ENCODE measurements around the gene ARHGEF5.
A peak's percentile ranks its signal among the peaks of the same experiment; 100 is the strongest.
"Not testable (repeated sequence)": the region's sequence is repeated elsewhere in the genome, so short reads cannot be mapped to it uniquely, and the experiment has no call there.

ARHGEF5 gene

GRCh38 chr7:144384555-144385245 lies 29.5 kb downstream of the ARHGEF5 start:
- DNase-seq: no peak

GRCh38 chr7:144386741-144387140 lies 31.5 kb downstream of the ARHGEF5 start:
- DNase-seq: no peak

- no peak for DNase-seq
Observed at GRCh38 chr7:144388950-144389349, 33.7 kb downstream of the ARHGEF5 start.

GRCh38 chr7:144390481-144390880 lies 35.3 kb downstream of the ARHGEF5 start:
- no peak for DNase-seq

GRCh38 chr7:144391014-144391413 lies 35.8 kb downstream of the ARHGEF5 start:
- DNase-seq: no peak

GRCh38 chr7:144391823-144392255 lies 36.6 kb downstream of the ARHGEF5 start:
- DNase-seq: peak; percentile 51 to 58

- DNase-seq: no peak
Observed at GRCh38 chr7:144397086-144397485, 41.9 kb downstream of the ARHGEF5 start.

GRCh38 chr7:144398291-144398690 lies 43.1 kb downstream of the ARHGEF5 start:
- no peak for DNase-seq

GRCh38 chr7:144398911-144399310 lies 43.7 kb downstream of the ARHGEF5 start:
- DNase-seq: no peak

- no peak for DNase-seq
Observed at GRCh38 chr7:144399946-144400345, 44.7 kb downstream of the ARHGEF5 start.

GRCh38 chr7:144401490-144401889 lies 46.3 kb downstream of the ARHGEF5 start:
- no peak for DNase-seq

- DNase-seq: no peak
Observed at GRCh38 chr7:144403102-144403501, 47.9 kb downstream of the ARHGEF5 start.

- no peak for DNase-seq
Observed at GRCh38 chr7:144403649-144404061, 48.5 kb downstream of the ARHGEF5 start, which contains the start of gene NOBOX. NOBOX (minus strand) TSS chr7:144403693.

GRCh38 chr7:144404946-144405345 lies 49.7 kb downstream of the ARHGEF5 start:
- DNase-seq: no peak

GRCh38 chr7:144407266-144407931 lies 52.2 kb downstream of the ARHGEF5 start:
- DNase-seq: no peak

- no peak for DNase-seq
Observed at GRCh38 chr7:144408121-144408520, 52.9 kb downstream of the ARHGEF5 start.

GRCh38 chr7:144410441-144410840 lies 55.2 kb downstream of the ARHGEF5 start:
- DNase-seq: no peak

- no peak for DNase-seq
Observed at GRCh38 chr7:144414815-144415214, 59.6 kb downstream of the ARHGEF5 start.

- DNase-seq: no peak
Observed at GRCh38 chr7:144415858-144416257, 60.7 kb downstream of the ARHGEF5 start.

- no peak for DNase-seq
Observed at GRCh38 chr7:144416341-144416740, 61.1 kb downstream of the ARHGEF5 start.

GRCh38 chr7:144418931-144419330 lies 63.7 kb downstream of the ARHGEF5 start:
- DNase-seq: not testable (repeated sequence)

GRCh38 chr7:144427539-144427938 lies 72.3 kb downstream of the ARHGEF5 start:
- DNase-seq: not testable (repeated sequence)

GRCh38 chr7:144428431-144428830 lies 73.2 kb downstream of the ARHGEF5 start:
- DNase-seq: no peak
